HepG2 (cell line): ENCODE data around the gene CDC37L1. TPM values are rescaled to one million over a fixed set of nuclear protein-coding genes. Genes with fewer than 3 reads are reported as not detected.

Experiments used
- ARNT2 ChIP-seq: sonication (generic); formaldehyde crosslinking; IDR thresholded peaks from 2 replicates; pipeline ENCODE4 v1.8.0; 2022; ENCODE audit warnings: mild to moderate bottlenecking, low read depth, missing genetic modification reagents, moderate library complexity
- CC2D1A ChIP-seq: sonication (generic); formaldehyde crosslinking; IDR thresholded peaks from 2 replicates; pipeline ENCODE4 v1.8.1; 2023; ENCODE audit warnings: mild to moderate bottlenecking, missing genetic modification reagents
- CENPBD1 ChIP-seq: sonication (generic); formaldehyde crosslinking; IDR thresholded peaks from 2 replicates; pipeline ENCODE4 v1.8.0; 2022; ENCODE audit warnings: missing genetic modification reagents, low read depth, mild to moderate bottlenecking, borderline replicate concordance
- GABPB1 ChIP-seq: IDR thresholded peaks from 2 replicates; pipeline ENCODE4 v1.6.1; 2016; ENCODE audit warnings: mild to moderate bottlenecking, missing genetic modification reagents, moderate library complexity, missing compliant biosample characterization
- HNRNPL ChIP-seq: fragments of 200-400 bp; formaldehyde crosslinking; IDR thresholded peaks from 2 replicates; pipeline ENCODE4 v1.6.1; 2017; ENCODE audit warnings: mild to moderate bottlenecking, low read depth, low read length
- ISX ChIP-seq: sonication (generic); formaldehyde crosslinking; conservative IDR thresholded peaks from 2 replicates; pipeline ENCODE4 v1.5.0; 2020; ENCODE audit warnings: missing genetic modification reagents
- JARID2 ChIP-seq: sonication (generic); formaldehyde crosslinking; IDR thresholded peaks from 2 replicates; pipeline ENCODE4 v1.8.1; 2023; ENCODE audit warnings: missing genetic modification reagents, inconsistent platforms; ENCODE audit not compliant: insufficient replicate concordance
- SSRP1 ChIP-seq: IDR thresholded peaks from 2 replicates; pipeline ENCODE4 v1.6.1; 2016; ENCODE audit warnings: control low read depth
- TFE3 ChIP-seq: IDR thresholded peaks from 2 replicates; pipeline ENCODE4 v1.6.1; 2016
- U2AF1 ChIP-seq: fragments of 200-400 bp; formaldehyde crosslinking; optimal IDR thresholded peaks from 2 replicates; pipeline ENCODE3; 2017; ENCODE audit warnings: mild to moderate bottlenecking, low read depth, low read length
- YEATS4 ChIP-seq: sonication (generic); formaldehyde crosslinking; IDR thresholded peaks from 2 replicates; pipeline ENCODE4 v1.4.0; 2020; ENCODE audit warnings: missing genetic modification reagents, borderline replicate concordance
- ZFP62 ChIP-seq: sonication (generic); formaldehyde crosslinking; IDR thresholded peaks from 2 replicates; pipeline ENCODE4 v1.4.0; 2020; ENCODE audit warnings: missing genetic modification reagents
- ZKSCAN5 ChIP-seq: sonication (generic); formaldehyde crosslinking; IDR thresholded peaks from 2 replicates; pipeline ENCODE4 v1.5.1; 2020; ENCODE audit warnings: mild to moderate bottlenecking, missing genetic modification reagents
- ZNF431 ChIP-seq: sonication (generic); formaldehyde crosslinking; IDR thresholded peaks from 2 replicates; pipeline ENCODE4 v1.9.0; 2022; ENCODE audit warnings: missing genetic modification reagents, low read depth, mild to moderate bottlenecking, borderline replicate concordance
- ZNF460 ChIP-seq: sonication (generic); formaldehyde crosslinking; IDR thresholded peaks from 2 replicates; pipeline ENCODE4 v1.5.1; 2020; ENCODE audit warnings: missing genetic modification reagents, mild to moderate bottlenecking, borderline replicate concordance
- ZNF530 ChIP-seq: sonication (generic); formaldehyde crosslinking; IDR thresholded peaks from 2 replicates; pipeline ENCODE4 v1.5.0; 2020; ENCODE audit warnings: low read depth, mild to moderate bottlenecking, missing genetic modification reagents
- ZNF550 ChIP-seq: sonication (generic); formaldehyde crosslinking; IDR thresholded peaks from 2 replicates; pipeline ENCODE4 v1.4.0; 2020; ENCODE audit warnings: mild to moderate bottlenecking, missing genetic modification reagents, borderline replicate concordance
- ZNF644 ChIP-seq: IDR thresholded peaks from 2 replicates; pipeline ENCODE4 v1.6.1; 2016; ENCODE audit warnings: low read depth
- polyA plus RNA-seq, 8 experiments: library from polyadenylated mRNA; depleted of rRNA in 3 of 8; stranded (reverse) in 7 of 8; unstranded in 1 of 8; fragments of >200 nt; fragmentation: Illumina TruSeq in 4 of 8; extraction: Trizol in 4 of 8; gene quantifications; 2 replicates each; pipeline versions ENCODE4 v1.2.1 to v1.2.3, GENCODE V29; 2011 to 2016; ENCODE audit warnings: low read depth in 4 of 8, missing spikeins in 1 of 8, mixed read lengths in 1 of 8; ENCODE audit not compliant: insufficient read depth in 1 of 8
- total RNA-seq, 5 experiments: library from RNA; depleted of rRNA; stranded (reverse); fragments of >200 nt; fragmentation: Illumina TruSeq; extraction: Trizol; gene quantifications; 2 replicates each; pipeline ENCODE4 v1.2.3, GENCODE V29; 2016; ENCODE audit warnings: low read depth in 1 of 5
- TF ChIP-seq, protein P1 (sequence below), 2 experiments: sonication (generic) in 1 of 2; formaldehyde crosslinking in 1 of 2; IDR thresholded peaks; 2 replicates each; pipeline versions ENCODE4 v1.6.1 to v1.9.0; 2014 to 2022; ENCODE audit warnings: antibody characterized with exemption in 1 of 2, borderline replicate concordance in 1 of 2, inconsistent platforms in 1 of 2, low read depth in 1 of 2, missing genetic modification reagents in 1 of 2
- TF ChIP-seq, protein P2 (sequence below): sonication (generic); formaldehyde crosslinking; IDR thresholded peaks from 2 replicates; pipeline ENCODE4 v1.8.0; 2022; ENCODE audit warnings: mild to moderate bottlenecking, missing genetic modification reagents, moderate library complexity

Gene CDC37L1
- total and polyA plus RNA-seq, 2 of the 13 experiments (the other 11 are each of a cell fraction or from before 2014, with no cell fraction given), result 5.5 to 17.0 TPM

DNA sequence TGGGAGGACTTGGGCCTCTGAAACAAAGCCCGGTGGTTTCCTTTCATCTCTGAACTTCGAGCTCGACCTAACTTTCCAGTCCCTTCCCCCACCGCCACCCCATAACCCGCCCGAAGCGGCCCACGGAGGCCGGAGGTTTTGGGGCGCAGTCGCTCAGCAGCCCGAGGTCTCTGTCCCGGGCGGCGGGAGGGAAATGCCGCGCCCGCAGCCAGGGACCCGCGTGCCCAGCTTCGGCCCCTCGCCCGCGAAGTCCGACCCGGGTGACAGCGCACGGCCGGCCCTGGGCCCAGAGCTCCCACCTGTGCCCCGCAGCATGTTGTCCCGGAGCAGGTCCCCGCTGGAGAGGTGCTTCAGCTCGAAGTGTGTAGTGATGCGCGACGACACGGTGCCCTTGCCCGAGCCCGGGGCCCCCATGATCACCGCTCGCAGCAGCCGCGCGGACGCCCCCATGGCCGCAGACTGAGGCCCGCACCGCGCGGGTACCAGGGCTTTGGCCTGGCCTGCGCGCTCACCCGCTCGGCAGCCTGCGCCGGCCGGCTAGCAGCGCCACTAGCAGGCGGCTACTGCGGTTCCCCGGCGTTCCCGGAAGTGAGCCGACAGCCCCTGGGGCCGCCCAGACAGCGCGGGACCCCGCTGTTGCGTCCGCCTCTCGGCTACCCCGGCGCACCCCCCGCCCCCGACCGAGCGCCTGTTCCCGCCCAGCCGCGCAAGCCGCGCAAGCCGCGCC, 61.4 kb downstream of the CDC37L1 start, which contains the start of gene AK3 (continued):
- peak; percentile 99 for TF ChIP-seq YEATS4 (CRISPR knock-in tag)
- TF ChIP-seq ZNF644 (CRISPR knock-in tag), result no peak
- TF ChIP-seq SSRP1 (CRISPR knock-in tag), result no peak
- TF ChIP-seq, protein P1, sequence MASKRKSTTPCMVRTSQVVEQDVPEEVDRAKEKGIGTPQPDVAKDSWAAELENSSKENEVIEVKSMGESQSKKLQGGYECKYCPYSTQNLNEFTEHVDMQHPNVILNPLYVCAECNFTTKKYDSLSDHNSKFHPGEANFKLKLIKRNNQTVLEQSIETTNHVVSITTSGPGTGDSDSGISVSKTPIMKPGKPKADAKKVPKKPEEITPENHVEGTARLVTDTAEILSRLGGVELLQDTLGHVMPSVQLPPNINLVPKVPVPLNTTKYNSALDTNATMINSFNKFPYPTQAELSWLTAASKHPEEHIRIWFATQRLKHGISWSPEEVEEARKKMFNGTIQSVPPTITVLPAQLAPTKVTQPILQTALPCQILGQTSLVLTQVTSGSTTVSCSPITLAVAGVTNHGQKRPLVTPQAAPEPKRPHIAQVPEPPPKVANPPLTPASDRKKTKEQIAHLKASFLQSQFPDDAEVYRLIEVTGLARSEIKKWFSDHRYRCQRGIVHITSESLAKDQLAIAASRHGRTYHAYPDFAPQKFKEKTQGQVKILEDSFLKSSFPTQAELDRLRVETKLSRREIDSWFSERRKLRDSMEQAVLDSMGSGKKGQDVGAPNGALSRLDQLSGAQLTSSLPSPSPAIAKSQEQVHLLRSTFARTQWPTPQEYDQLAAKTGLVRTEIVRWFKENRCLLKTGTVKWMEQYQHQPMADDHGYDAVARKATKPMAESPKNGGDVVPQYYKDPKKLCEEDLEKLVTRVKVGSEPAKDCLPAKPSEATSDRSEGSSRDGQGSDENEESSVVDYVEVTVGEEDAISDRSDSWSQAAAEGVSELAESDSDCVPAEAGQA (IDR thresholded peaks at IDR 0.05; ENCODE audit: low read depth), result no peak
- TF ChIP-seq, protein P1 (CRISPR knock-in tag; IDR thresholded peaks at IDR 0.05; ENCODE audit: borderline replicate concordance), result peak; percentile 85; the same call in 1 of the 2 replicates
- no peak for TF ChIP-seq ZKSCAN5 (CRISPR knock-in tag)
- TF ChIP-seq ZFP62, result no peak
- TF ChIP-seq ARNT2, result peak; percentile 59
- 0 out of 2 replicates have a peak, but pooled peaks have one; percentile 10 for TF ChIP-seq TFE3 (CRISPR knock-in tag)
- TF ChIP-seq GABPB1 (CRISPR knock-in tag), result peak; percentile 91
- 0 out of 2 replicates have a peak, but pooled peaks have one; percentile 15 for TF ChIP-seq HNRNPL
- no peak for TF ChIP-seq JARID2 (CRISPR knock-in tag)
- TF ChIP-seq ISX (CRISPR knock-in tag), result no peak; the same call in 1 of the 2 replicates
- TF ChIP-seq ZNF550 (CRISPR knock-in tag), result peak; percentile 79; the same call in 1 of the 2 replicates
- TF ChIP-seq, protein P2, sequence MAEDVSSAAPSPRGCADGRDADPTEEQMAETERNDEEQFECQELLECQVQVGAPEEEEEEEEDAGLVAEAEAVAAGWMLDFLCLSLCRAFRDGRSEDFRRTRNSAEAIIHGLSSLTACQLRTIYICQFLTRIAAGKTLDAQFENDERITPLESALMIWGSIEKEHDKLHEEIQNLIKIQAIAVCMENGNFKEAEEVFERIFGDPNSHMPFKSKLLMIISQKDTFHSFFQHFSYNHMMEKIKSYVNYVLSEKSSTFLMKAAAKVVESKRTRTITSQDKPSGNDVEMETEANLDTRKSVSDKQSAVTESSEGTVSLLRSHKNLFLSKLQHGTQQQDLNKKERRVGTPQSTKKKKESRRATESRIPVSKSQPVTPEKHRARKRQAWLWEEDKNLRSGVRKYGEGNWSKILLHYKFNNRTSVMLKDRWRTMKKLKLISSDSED, result no peak
- no peak for TF ChIP-seq ZNF530 (CRISPR knock-in tag)
- TF ChIP-seq CENPBD1 (CRISPR knock-in tag), result no peak
- no peak for TF ChIP-seq CC2D1A
- TF ChIP-seq ZNF460 (CRISPR knock-in tag), result no peak
- TF ChIP-seq ZNF431, result peak; percentile 18; the same call in 1 of the 2 replicates
- TF ChIP-seq U2AF1, result no peak
